HG03060 (cell line): ENCODE measurements around the gene NHSL1.

Experiments
- ATAC-seq: cut with Tn5 transposase; IDR thresholded peaks from one replicate; pipeline ENCODE4 v1.9.1; 2021; ENCODE audit warnings: low read depth, moderate number of reproducible peaks; ENCODE audit not compliant: unreplicated experiment

Gene NHSL1

DNA sequence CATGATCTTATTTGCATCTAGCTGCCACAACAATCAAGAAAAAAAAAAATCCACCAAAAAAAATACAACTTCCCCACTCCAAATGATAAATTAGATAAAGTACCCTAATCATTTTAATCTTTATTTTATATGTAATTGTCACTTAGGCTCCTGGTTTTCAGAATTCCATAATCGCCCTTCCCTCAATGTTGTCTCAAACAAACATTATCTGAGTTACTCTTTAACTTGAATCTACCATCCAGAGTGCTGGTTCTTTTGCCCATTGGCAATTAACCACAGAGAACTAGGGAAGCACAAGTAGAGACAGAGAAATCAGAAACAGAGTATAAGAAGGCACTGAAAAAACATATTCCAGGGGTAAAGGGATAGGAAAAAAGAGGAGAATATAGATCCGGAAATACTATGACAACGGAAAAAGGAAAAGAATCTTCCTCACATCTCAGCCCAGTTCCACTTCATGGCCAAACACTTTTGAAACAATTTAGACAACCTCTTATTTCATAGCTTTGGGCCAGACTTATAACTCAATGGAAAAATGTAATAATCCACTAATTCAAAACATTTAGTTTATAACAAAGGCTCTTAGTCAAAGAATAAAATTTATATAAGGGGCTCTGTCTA, 861 bp upstream of the NHSL1 start:
- ATAC-seq = no peak

- no peak for ATAC-seq
Observed at GRCh38 chr6:138498629-138499302, 528 bp downstream of the NHSL1 start.

DNA sequence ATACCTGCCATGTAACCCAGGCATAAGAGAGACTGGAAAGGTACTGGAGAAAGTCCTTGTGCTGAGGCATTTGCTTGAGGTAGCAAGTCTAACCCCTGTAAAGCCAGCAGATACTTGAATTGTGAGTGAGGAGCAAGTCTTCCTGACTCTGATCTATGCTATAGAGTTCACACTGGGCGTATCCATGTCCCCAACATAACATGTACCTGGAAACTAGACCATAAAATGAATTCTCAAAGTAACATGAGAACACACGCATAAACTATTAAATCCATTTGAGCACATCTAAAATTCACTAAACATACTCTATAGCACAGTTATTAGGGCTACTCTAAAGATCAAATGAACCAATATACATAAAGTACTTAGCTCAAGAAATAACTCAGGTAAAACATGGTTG, 2.0 kb downstream of the NHSL1 start:
- no peak for ATAC-seq

- no peak for ATAC-seq
Observed at GRCh38 chr6:138494312-138494711, 5.0 kb downstream of the NHSL1 start.

DNA sequence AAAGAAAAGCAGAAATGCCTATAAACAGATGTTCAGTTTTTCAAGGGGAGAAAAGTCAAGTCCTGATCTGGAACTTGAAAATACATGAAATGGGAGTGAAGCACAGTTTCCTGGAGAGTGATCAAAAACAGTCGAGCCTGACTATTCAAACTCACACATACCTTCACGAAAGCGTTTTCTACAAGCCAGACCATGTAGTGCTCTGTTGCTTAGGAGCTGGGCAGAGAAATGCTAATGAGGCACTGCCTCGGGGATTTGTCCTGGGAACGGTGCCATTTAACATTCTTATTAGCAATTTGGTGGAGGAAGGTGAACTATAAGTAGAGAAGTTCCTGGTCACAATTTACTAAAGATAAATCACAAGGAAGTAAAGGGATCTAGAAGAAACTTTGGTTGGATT, 5.9 kb downstream of the NHSL1 start:
- ATAC-seq = no peak

DNA sequence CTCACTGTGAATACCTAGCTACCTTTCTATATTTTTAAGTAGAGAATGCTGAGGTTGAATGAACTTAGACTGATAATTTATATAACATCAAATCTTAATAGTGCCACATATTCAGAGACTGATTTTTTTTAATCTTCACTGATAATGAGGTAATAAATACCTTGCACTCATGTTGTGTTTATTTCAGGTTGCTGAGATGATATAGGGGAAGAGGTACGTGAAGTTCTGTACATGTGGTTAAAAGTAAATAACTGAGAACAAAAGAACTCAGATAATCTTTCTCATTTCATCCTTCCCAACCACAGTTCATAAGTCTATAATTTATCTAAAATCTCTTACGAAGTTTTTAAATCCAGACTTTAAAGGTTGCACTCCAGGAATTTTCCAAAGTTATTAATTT, 6.4 kb downstream of the NHSL1 start:
- ATAC-seq = no peak

DNA sequence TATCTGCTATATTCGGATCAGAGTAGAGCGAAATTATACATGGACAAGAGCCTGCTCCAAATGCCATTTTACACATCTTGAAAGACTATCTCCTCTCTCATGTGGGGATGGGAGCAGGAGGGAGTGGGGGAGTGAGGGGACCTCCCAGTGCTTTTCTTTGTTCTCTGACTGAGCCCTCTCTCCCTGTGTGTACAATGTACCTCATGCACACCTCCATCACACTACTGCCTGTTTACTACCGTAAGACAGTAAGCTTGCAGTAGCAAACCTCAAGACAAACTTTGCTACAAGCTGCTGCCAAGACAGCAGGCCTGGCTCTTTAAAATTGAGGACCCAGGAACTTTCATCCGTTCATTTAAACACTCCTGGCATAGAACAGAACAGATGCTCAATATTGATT, 7.2 kb downstream of the NHSL1 start:
- no peak for ATAC-seq

DNA sequence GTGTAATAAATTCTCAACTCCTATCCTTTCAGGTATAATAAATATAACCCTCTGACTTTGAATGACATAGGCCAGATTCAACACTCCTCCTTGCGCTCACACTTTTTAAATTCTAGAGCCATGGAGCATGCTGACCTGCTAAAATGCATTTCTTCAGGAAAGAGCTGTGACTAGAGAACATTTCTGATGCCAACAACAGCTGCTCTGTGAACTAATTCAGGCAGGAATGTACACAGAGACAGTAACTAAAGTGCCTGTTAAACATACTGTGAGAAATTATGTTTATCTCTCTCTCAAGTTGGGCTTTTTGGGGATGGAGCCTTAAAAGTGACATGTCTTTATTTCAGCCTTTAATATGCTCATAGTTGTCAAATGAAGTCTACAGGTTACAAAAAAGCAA, 8.3 kb downstream of the NHSL1 start:
- no peak for ATAC-seq

GRCh38 chr6:138489846-138490245, 9.4 kb downstream of the NHSL1 start:
- ATAC-seq = no peak

DNA sequence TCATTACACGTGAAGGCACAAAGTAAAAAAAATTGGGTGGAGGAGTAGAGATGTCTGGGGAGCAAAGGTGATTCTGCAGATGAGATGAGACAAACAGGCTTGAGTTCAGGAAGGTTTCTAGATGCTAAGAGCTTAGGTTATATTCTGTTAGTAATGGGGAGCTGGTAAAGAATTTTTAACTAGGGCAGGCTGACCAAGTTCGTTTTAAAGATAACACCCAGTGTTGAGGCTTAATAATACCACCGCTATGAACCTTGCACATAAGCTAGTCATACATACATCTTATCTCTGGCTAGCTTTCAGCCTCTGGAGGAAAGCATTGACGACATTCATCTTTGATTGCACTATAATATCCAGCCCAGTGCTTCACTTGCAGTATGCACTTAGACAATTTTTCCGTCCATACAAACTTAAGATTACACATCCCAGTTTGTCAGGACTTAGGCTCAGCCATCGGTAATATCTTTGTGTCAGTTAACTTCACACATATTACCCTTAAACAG, 12.1 kb downstream of the NHSL1 start:
- ATAC-seq = no peak

- ATAC-seq = no peak
Observed at GRCh38 chr6:138486249-138487101, 12.8 kb downstream of the NHSL1 start.

GRCh38 chr6:138485586-138486248, 13.6 kb downstream of the NHSL1 start:
- no peak for ATAC-seq

DNA sequence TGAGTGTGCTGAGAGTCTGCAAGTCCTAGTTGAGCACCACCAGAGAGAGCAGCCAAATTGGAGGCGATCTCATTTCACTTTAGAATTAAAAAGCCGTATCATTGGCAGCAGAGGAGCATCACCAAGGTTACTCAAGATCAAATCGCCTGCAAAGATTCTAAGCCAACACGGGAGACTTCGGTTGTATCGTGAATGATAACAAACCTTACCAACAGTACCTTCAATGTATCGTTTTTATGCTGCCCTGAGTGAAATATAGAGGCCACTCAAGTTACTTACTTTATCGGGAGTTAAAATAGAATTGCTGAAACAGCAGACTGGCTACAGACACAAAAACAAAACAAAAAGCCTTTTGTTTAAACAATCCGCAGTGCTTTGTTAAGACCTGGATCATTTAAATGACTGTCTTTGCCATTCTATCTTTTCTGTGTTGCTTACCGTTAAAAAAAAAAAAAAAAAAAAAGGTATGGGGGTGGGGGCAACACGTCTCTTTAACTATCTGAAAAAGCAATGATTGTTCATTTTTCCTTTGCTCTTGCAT, 14.2 kb downstream of the NHSL1 start:
- no peak for ATAC-seq

GRCh38 chr6:138484018-138484731, 15.1 kb downstream of the NHSL1 start:
- no peak for ATAC-seq

DNA sequence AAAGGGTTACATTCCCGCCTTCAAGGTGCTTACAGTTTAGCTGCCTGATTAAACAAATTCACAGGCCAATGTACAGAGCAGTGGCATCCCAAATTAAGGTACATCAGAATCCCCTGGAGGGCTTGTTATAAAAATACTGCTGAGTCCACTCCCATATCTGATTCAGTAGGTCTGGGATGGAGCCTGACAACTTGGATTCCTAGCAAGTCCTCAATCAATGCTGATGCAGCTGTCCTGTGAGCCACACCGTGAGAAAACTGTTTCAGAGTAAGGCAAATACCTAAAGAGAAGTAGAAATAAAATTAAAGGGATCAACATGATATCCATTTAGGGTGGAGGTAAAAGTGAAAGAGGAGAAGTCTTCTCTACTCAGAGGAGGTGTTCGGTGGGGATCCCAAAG, 16.5 kb downstream of the NHSL1 start:
- ATAC-seq = no peak

- ATAC-seq = no peak
Observed at GRCh38 chr6:138480279-138480949, 18.9 kb downstream of the NHSL1 start.

DNA sequence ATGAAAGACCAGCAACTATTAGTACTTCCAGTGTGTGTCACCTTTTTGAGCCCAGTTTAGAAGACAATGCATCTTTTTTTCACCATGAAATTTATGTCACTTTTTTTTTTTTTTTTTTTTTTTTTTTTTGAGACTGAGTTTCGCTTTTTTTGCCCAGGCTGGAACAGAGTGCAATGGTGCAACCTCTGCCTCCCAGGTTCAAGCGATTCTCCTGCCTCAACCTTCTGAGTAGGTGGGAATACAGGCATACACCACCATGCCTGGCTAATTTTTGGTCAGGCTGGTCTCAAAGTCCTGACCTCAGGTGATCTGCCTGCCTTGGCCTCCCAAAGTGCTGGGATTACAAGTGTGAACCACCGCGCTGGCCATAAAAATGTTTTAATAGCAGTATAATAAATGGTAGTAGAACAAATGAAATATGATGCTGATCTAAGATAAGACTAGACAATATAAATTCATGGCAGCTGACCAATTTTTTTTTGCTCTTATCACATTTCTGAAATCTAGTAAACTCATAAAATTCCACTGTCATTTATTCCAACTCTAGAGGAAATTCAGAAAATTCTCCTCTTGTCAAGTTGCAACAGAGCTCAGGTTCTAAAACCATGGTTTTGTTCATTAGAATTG, 21.3 kb downstream of the NHSL1 start:
- ATAC-seq = no peak

DNA sequence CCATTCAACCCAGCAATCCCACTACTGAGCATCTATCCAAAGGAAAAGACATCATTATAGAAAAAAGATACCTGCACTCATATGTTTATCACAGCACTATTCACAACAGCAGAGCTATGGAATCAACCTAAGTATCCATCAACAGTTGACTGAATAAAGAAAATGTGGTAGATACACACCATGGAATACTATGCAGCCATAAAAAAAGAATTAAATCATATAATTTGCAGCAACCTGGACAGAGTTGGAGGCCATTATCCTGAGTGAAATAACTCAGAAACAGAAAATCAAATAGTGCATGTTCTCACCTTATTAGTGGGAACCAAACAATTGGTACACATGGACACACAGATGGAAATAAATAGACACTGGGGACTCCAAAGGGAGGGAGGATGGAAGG, 23.2 kb downstream of the NHSL1 start:
- ATAC-seq = no peak

GRCh38 chr6:138473144-138473543, 26.1 kb downstream of the NHSL1 start:
- no peak for ATAC-seq
